H9 (cell line): Measurements from ENCODE around the gene PERCC1. TPM values are rescaled to one million over a fixed set of nuclear protein-coding genes. Genes with fewer than 3 reads are reported as not detected.

Source experiments
- DNase-seq: peaks from one replicate; pipeline ENCODE4 v3.0.0-alpha.2; 2017
- H2AFZ ChIP-seq: one replicate; pipeline ENCODE4 v1.6.1; 2013; ENCODE audit warnings: mild to moderate bottlenecking, low read length, control low read depth, moderate library complexity
- H2AK5ac ChIP-seq: 2 replicates; pipeline ENCODE4 v1.6.1; 2013; ENCODE audit warnings: low read length, control low read depth, mixed read lengths; ENCODE audit not compliant: insufficient read length
- H2BK120ac ChIP-seq: one replicate; pipeline ENCODE4 v1.6.1; 2013; ENCODE audit warnings: low read depth, mild to moderate bottlenecking, low read length, control low read depth, inconsistent platforms; ENCODE audit not compliant: poor library complexity, severe bottlenecking
- H2BK12ac ChIP-seq: 2 replicates; pipeline ENCODE4 v1.6.1; 2013; ENCODE audit warnings: low read length, control low read depth, mixed read lengths, low read depth; ENCODE audit not compliant: insufficient read length
- H2BK15ac ChIP-seq: 2 replicates; pipeline ENCODE4 v1.6.1; 2013; ENCODE audit warnings: low read depth, low read length, control low read depth
- H2BK20ac ChIP-seq: one replicate; pipeline ENCODE4 v1.6.1; 2013; ENCODE audit warnings: low read depth, mild to moderate bottlenecking, low read length, control low read depth, inconsistent platforms; ENCODE audit not compliant: poor library complexity, severe bottlenecking
- H2BK5ac ChIP-seq: 2 replicates; pipeline ENCODE4 v1.6.1; 2013; ENCODE audit warnings: low read length, control low read depth, mixed read lengths; ENCODE audit not compliant: insufficient read length
- H3K14ac ChIP-seq: 2 replicates; pipeline ENCODE4 v1.6.1; 2013; ENCODE audit warnings: low read length, control low read depth; ENCODE audit not compliant: insufficient read depth
- H3K18ac ChIP-seq: 2 replicates; pipeline ENCODE4 v1.6.1; 2013; ENCODE audit warnings: low read depth, mild to moderate bottlenecking, mixed read lengths, low read length, control low read depth; ENCODE audit not compliant: insufficient read length
- H3K23ac ChIP-seq: 2 replicates; pipeline ENCODE4 v1.6.1; 2013; ENCODE audit warnings: low read length, control low read depth, mixed read lengths, low read depth; ENCODE audit not compliant: insufficient read length
- H3K23me2 ChIP-seq: 2 replicates; pipeline ENCODE4 v1.6.1; 2013; ENCODE audit warnings: low read depth, mild to moderate bottlenecking, mixed read lengths, low read length, control low read depth; ENCODE audit not compliant: insufficient read length, poor library complexity, severe bottlenecking
- H3K27ac ChIP-seq: 2 replicates; pipeline ENCODE4 v1.5.1; 2013; ENCODE audit warnings: low read length, control low read depth, mixed read lengths, low read depth; ENCODE audit not compliant: insufficient read length
- H3K27me3 ChIP-seq: 2 replicates; pipeline ENCODE4 v1.6.1; 2013; ENCODE audit warnings: low read length, control low read depth, inconsistent platforms; ENCODE audit not compliant: insufficient read depth
- H3K4ac ChIP-seq: 2 replicates; pipeline ENCODE4 v1.6.1; 2013; ENCODE audit warnings: low read depth, mild to moderate bottlenecking, control low read depth, inconsistent platforms, low read length, moderate library complexity
- H3K4me1 ChIP-seq: 2 replicates; pipeline ENCODE4 v1.6.1; 2013; ENCODE audit warnings: low read length, control low read depth, inconsistent platforms; ENCODE audit not compliant: insufficient read depth
- H3K4me2 ChIP-seq: 2 replicates; pipeline ENCODE4 v1.6.1; 2013; ENCODE audit warnings: low read length, control low read depth, mixed read lengths; ENCODE audit not compliant: insufficient read length, insufficient read depth
- H3K56ac ChIP-seq: 2 replicates; pipeline ENCODE4 v1.6.1; 2013; ENCODE audit warnings: low read depth, mild to moderate bottlenecking, mixed read lengths, low read length, control low read depth; ENCODE audit not compliant: insufficient read length
- H3K79me1 ChIP-seq: 2 replicates; pipeline ENCODE4 v1.6.1; 2013; ENCODE audit warnings: low read depth, mild to moderate bottlenecking, moderate library complexity, low read length, control low read depth, inconsistent platforms; ENCODE audit not compliant: insufficient read depth, poor library complexity, severe bottlenecking
- H3K79me2 ChIP-seq: 2 replicates; pipeline ENCODE4 v1.6.1; 2013; ENCODE audit warnings: low read length, control low read depth, inconsistent platforms; ENCODE audit not compliant: insufficient read depth
- H3K9ac ChIP-seq: 2 replicates; pipeline ENCODE4 v1.6.1; 2013; ENCODE audit warnings: low read length, control low read depth, mixed read lengths; ENCODE audit not compliant: insufficient read length; ENCODE audit errors: extremely low read depth
- H3K9me3 ChIP-seq: one replicate; pipeline ENCODE4 v1.6.1; 2013; ENCODE audit warnings: low read depth, low read length, inconsistent platforms; ENCODE audit not compliant: control insufficient read depth
- H3T11ph ChIP-seq: one replicate; pipeline ENCODE4 v1.6.1; 2013; ENCODE audit warnings: mild to moderate bottlenecking, low read length, control low read depth, inconsistent platforms
- H4K20me1 ChIP-seq: one replicate; pipeline ENCODE4 v1.6.1; 2013; ENCODE audit not compliant: control insufficient read depth, insufficient read length, insufficient read depth
- H4K5ac ChIP-seq: 2 replicates; pipeline ENCODE4 v1.6.1; 2013; ENCODE audit warnings: low read depth, mild to moderate bottlenecking, mixed read lengths, low read length, control low read depth; ENCODE audit not compliant: insufficient read length
- H4K8ac ChIP-seq: replicated peaks from 2 replicates; pipeline ENCODE4 v1.6.1; 2013; ENCODE audit warnings: low read length, control low read depth, mixed read lengths, low read depth; ENCODE audit not compliant: insufficient read length
- H4K91ac ChIP-seq: 2 replicates; pipeline ENCODE4 v1.6.1; 2013; ENCODE audit warnings: low read depth, mild to moderate bottlenecking, moderate library complexity, mixed read lengths, low read length, control low read depth; ENCODE audit not compliant: insufficient read length
- H3K27ac Mint-ChIP-seq, 3 experiments: 2 replicates in 2 of 3; 3 replicates in 1 of 3; pipeline ENCODE4 v1.8.0; 2020 to 2021; ENCODE audit warnings: mixed read lengths in 3 of 3, mild to moderate bottlenecking in 1 of 3, moderate library complexity in 1 of 3
- H3K27me3 Mint-ChIP-seq: 2 replicates; pipeline ENCODE4 v1.8.0; 2021; ENCODE audit warnings: low read depth, mild to moderate bottlenecking, moderate library complexity, mixed read lengths
- H3K36me3 Mint-ChIP-seq, 3 experiments: 2 replicates in 2 of 3; 3 replicates in 1 of 3; pipeline ENCODE4 v1.8.0; 2020 to 2021; ENCODE audit warnings: low read depth in 3 of 3, mixed read lengths in 3 of 3; ENCODE audit not compliant: insufficient read depth in 1 of 3
- H3K4me1 Mint-ChIP-seq, 2 experiments: 2 replicates each; pipeline ENCODE4 v1.8.0; 2020; ENCODE audit warnings: mixed read lengths in 2 of 2
- H3K4me3 Mint-ChIP-seq, 2 experiments: 2 replicates in 1 of 2; 3 replicates in 1 of 2; pipeline ENCODE4 v1.8.0; 2020 to 2021; ENCODE audit warnings: mild to moderate bottlenecking in 2 of 2, mixed read lengths in 2 of 2, moderate library complexity in 1 of 2
- H3K9me3 Mint-ChIP-seq, 2 experiments: 2 replicates in 1 of 2; 3 replicates in 1 of 2; pipeline ENCODE4 v1.8.0; 2020; ENCODE audit warnings: mild to moderate bottlenecking in 2 of 2, mixed read lengths in 2 of 2, moderate library complexity in 1 of 2
- CTCF ChIP-seq: fragments of 200-600 bp; sonication (generic); conservative IDR thresholded peaks from 3 replicates; pipeline ENCODE4 v1.8.0; 2021; ENCODE audit warnings: antibody characterized with exemption, mild to moderate bottlenecking
- WGBS: extraction: QIAGEN DNeasy Blood & Tissue Kit; methylation state at CpG from one replicate; pipeline ENCODE4 v1.1.7; 2013; ENCODE audit warnings: missing lambda C conversion rate, low lambda C conversion rate, mixed read lengths; ENCODE audit not compliant: insufficient read length; ENCODE audit errors: extremely low coverage; 5-methylcytosine and 5-hydroxymethylcytosine counted together
- total RNA-seq: library from RNA; stranded (reverse); gene quantifications from 2 replicates; pipeline ENCODE4 v1.2.1, GENCODE V29; 2021

PERCC1 gene
- total RNA-seq, 1 experiment from 2014 or later = not detected

GRCh38 chr16:1451702-1452392, 21.0 kb downstream of the PERCC1 start:
- Histone ChIP-seq H3K23me2 (no peaks in the 10 kb centered on the region), H3K56ac (no peak overlapping the region), H3K27me3 (no peaks in the 10 kb centered on the region), H3K79me2 (no peaks in the 10 kb centered on the region), H3K79me1 (no peaks in the 10 kb centered on the region), H2BK120ac (no peak overlapping the region), H4K5ac (no peak overlapping the region), H3K9ac (no peak overlapping the region), H2BK5ac (no peak overlapping the region), H3K18ac (no peak overlapping the region), H2BK15ac (no peak overlapping the region), H3K4me1 (no peaks in the 10 kb centered on the region), H3K14ac (no peak overlapping the region), H3K4me2 (no peak overlapping the region), H4K8ac (no peak overlapping the region), H4K91ac (no peak overlapping the region), H2BK20ac (no peak overlapping the region), H3K23ac (no peak overlapping the region), H3K4ac (no peak overlapping the region), H2AK5ac (no peak overlapping the region), H3K27ac (no peak overlapping the region), H2BK12ac (no peak overlapping the region), H3K9me3 (no peaks in the 10 kb centered on the region), H3T11ph (no peak overlapping the region), H2AFZ (no peak overlapping the region), H4K20me1 (no peaks in the 10 kb centered on the region)
- H3K27ac Mint-ChIP-seq = peak overlapping the region in 2 of 3 experiments; percentile 77 to 83; a peak in 2 of 7 replicates
- WGBS = no CpG with 5 or more reads among the region's 34 CpGs
- no peak overlapping the region for H3K4me3 Mint-ChIP-seq
- H3K9me3 Mint-ChIP-seq = no peaks in the 10 kb centered on the region
- TF ChIP-seq CTCF = no peak
- peaks cover 1% of the 10 kb centered on the region; the same call in 1 of the 2 replicates for H3K27me3 Mint-ChIP-seq
- H3K4me1 Mint-ChIP-seq = no peaks in the 10 kb centered on the region
- peaks cover 0 to 36% (median 31%) of the 10 kb centered on the region in 3 experiments; a peak in 6 of 7 replicates for H3K36me3 Mint-ChIP-seq
- DNase-seq = no peak
